Ovary (tissue), 9 donors: ENCODE results near the gene CMIP. TPM values are rescaled to one million over a fixed set of nuclear protein-coding genes. Genes with fewer than 3 reads are reported as not detected.

Experiments used
- DNase-seq, 5 donors: peaks; one replicate each; pipeline ENCODE4 v3.0.0-alpha.2; 2019 to 2020
- H3K27ac ChIP-seq, 2 donors: fragments of 200-600 bp; one replicate each; pipeline versions ENCODE4 v1.5.1 to v1.8.0; 2019 to 2022
- H3K27me3 ChIP-seq: fragments of 200-600 bp; one replicate; pipeline ENCODE4 v1.8.0; 2022
- H3K36me3 ChIP-seq: fragments of 200-600 bp; sonication (generic); one replicate; pipeline ENCODE4 v1.5.1; 2019
- H3K4me1 ChIP-seq: one replicate; pipeline ENCODE4 v1.8.1; 2013; ENCODE audit warnings: mild to moderate bottlenecking, moderate library complexity; ENCODE audit not compliant: insufficient read depth
- H3K4me3 ChIP-seq: fragments of 200-600 bp; sonication (generic); one replicate; pipeline ENCODE4 v1.5.1; 2017
- H3K9me3 ChIP-seq, 2 donors: fragments of 200-600 bp in 1 of 2; sonication (generic) in 1 of 2; one replicate each; pipeline versions ENCODE4 v1.5.1 to v1.8.1; 2013 to 2019; ENCODE audit warnings: mild to moderate bottlenecking in 1 of 2, moderate library complexity in 1 of 2
- EP300 ChIP-seq: sonication (generic); formaldehyde crosslinking; IDR thresholded peaks from one replicate; pipeline ENCODE4 v1.6.1; 2017; ENCODE audit warnings: antibody characterized with exemption
- POLR2A ChIP-seq: fragments of 450-650 bp; IDR thresholded peaks from one replicate; pipeline ENCODE4 v1.6.1; 2017; ENCODE audit warnings: antibody characterized with exemption, mild to moderate bottlenecking, moderate library complexity
- WGBS, 3 donors: extraction: QIAGEN DNeasy Blood & Tissue Kit in 1 of 3; methylation state at CpG; one replicate each; pipeline versions ENCODE4 v1.1.5 to v1.1.7; 2013 to 2017; 5-methylcytosine and 5-hydroxymethylcytosine counted together
- intact Hi-C, 4 donors: fragments of 100-400 bp; cut with DNase I; formaldehyde crosslinking; loops; one replicate each; pipeline versions ENCODE4 v1.11.0 to v1.15.1; 2022 to 2023
- polyA plus RNA-seq, 2 donors: library from polyadenylated mRNA; stranded (reverse); fragments of 200-250 nt in 1 of 2; fragments of 350-450 nt in 1 of 2; fragmentation: Illumina TruSeq in 1 of 2; extraction: RNeasy Lipid Tissue Mini Kit (QIAGEN cat#74804) in 1 of 2; gene quantifications; one replicate each; pipeline ENCODE4 v1.2.3, GENCODE V29; 2013 to 2014
- total RNA-seq, 7 donors: library from RNA; depleted of rRNA in 2 of 7; stranded (reverse); fragments of >200 nt in 2 of 7; fragmentation: NEBNext Ultra II Directional in 3 of 7; extraction: Animal tissue kit (Norgen Biotek cat#: 25700) in 3 of 7; gene quantifications; one replicate each; pipeline versions ENCODE4 v1.1.0 to v1.2.4, GENCODE V29; 2016 to 2023
- TF ChIP-seq, protein P1 (sequence below), 3 donors: fragments of 450-650 bp in 2 of 3; fragments of 200-600 bp in 1 of 3; IDR thresholded peaks; one replicate each; pipeline versions ENCODE4 v1.5.1 to v1.8.0; 2016 to 2022; ENCODE audit warnings: antibody characterized with exemption in 3 of 3, mild to moderate bottlenecking in 1 of 3
- donor health status: DM: no; HTN: no; CAD: no; lungs with moderate emphysema.
- donor health status: DM: no; HTN: no; CAD: no.
- donor health status: Bipolar disorder and iron deficiency.
- donor health status: DM: yes; HTN: yes; CAD: no.
- donor health status: DM: no; HTN: no; CAD: no.
- donor health status: DM: yes; HTN: yes; CAD: no.

CMIP gene
- total and polyA plus RNA-seq, 9 donors, result 19.4 to 68.2 (median 38.7) TPM

DNA sequence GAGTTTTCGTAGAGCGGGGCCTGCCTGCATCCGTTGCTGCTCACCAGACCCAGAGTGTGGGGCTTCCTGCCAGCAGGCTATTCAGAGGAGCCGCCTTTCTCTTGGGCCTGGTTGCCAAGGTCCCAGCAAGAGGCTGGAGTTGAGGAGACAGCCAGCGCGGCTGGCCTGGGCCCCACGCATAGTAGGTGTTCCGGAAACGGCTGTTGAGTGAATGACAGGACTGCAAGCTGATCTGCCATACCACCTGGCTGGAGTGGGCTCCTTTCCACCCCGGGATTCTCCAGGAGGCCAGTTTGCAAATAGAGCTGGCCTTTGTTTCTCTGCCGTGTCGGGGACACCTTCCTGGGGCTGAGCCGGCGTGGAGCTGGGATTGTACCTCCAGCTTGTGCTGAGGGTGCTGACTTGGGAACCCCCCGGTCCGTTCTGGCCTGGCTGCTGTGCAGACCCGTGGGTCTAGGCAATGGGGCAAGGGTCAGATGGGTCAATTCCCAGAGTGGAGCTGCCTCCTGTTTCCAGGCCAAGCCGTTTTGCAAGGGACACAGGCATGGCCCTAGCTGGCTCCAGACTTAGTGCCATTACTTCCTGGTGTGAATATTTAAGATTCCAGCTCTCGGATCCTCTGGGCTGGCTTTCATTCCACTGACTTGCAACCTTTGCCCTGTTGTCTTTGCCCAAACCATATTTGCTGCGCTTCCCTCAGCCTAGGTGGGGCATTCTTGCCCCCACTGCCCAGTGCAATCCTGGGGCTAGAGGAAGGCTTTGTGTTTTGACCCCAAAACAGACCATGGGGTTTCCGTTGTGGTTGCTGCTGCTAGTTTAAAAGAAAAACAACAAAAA, 68.8 kb downstream of the CMIP start:
- Histone ChIP-seq H3K9me3 (no peaks in the 10 kb centered on the region), H3K27me3 (no peaks in the 10 kb centered on the region), H3K4me3 (no peak overlapping the region), H3K4me1 (peaks cover 15% of the 10 kb centered on the region), H3K27ac (no peak overlapping the region), H3K36me3 (no peaks in the 10 kb centered on the region)
- no peak for TF ChIP-seq POLR2A
- TF ChIP-seq, protein P1, sequence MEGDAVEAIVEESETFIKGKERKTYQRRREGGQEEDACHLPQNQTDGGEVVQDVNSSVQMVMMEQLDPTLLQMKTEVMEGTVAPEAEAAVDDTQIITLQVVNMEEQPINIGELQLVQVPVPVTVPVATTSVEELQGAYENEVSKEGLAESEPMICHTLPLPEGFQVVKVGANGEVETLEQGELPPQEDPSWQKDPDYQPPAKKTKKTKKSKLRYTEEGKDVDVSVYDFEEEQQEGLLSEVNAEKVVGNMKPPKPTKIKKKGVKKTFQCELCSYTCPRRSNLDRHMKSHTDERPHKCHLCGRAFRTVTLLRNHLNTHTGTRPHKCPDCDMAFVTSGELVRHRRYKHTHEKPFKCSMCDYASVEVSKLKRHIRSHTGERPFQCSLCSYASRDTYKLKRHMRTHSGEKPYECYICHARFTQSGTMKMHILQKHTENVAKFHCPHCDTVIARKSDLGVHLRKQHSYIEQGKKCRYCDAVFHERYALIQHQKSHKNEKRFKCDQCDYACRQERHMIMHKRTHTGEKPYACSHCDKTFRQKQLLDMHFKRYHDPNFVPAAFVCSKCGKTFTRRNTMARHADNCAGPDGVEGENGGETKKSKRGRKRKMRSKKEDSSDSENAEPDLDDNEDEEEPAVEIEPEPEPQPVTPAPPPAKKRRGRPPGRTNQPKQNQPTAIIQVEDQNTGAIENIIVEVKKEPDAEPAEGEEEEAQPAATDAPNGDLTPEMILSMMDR (IDR thresholded peaks at IDR 0.05), result no peak
- TF ChIP-seq EP300, result no peak
- WGBS, 3 donors, result 36 to 56% (median 48%) methylated on average over 18 to 21 of the region's 21 CpGs
- intact Hi-C loops, result no loop called here
- peak; percentile 60 to 75 (median 69) for DNase-seq

DNA sequence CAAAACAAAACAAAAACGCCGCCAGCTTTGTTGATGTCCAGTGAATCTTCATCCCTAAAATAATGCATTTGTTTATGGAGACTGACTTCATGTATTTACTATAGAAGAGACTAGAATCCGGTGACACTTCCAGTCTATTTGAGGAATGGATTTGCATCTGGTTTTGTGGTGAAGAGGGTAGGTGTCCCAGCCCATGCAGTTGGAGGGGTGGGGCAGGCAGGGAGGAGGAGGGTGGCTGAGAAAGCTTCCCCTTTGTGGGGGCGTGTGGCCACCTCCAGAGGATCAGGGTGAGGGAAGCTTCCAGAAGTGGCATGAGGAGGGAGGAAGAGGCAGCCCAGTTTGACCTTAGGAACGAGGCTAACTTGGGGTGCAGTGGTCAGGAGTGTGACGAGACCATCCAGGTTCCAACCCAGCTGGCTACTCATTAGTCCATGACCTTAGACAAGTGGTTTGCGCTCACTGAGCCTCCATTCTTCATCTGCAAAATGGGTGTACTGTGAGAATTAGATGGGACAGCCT, 69.5 kb downstream of the CMIP start:
- Histone ChIP-seq H3K27me3 (no peaks in the 10 kb centered on the region), H3K36me3 (no peaks in the 10 kb centered on the region), H3K27ac (no peak overlapping the region), H3K4me1 (peaks cover 16% of the 10 kb centered on the region), H3K9me3 (no peaks in the 10 kb centered on the region), H3K4me3 (no peak overlapping the region)
- no peak for DNase-seq
- 62 to 79% (median 66%) methylated on average over 7 of the region's 7 CpGs for whole genome bisulfite sequencing, 3 donors
- intact Hi-C loops, result no loop called here
- TF ChIP-seq, protein P1 (IDR thresholded peaks at IDR 0.05), result no peak
- TF ChIP-seq EP300 (no peak), POLR2A (no peak)

DNA sequence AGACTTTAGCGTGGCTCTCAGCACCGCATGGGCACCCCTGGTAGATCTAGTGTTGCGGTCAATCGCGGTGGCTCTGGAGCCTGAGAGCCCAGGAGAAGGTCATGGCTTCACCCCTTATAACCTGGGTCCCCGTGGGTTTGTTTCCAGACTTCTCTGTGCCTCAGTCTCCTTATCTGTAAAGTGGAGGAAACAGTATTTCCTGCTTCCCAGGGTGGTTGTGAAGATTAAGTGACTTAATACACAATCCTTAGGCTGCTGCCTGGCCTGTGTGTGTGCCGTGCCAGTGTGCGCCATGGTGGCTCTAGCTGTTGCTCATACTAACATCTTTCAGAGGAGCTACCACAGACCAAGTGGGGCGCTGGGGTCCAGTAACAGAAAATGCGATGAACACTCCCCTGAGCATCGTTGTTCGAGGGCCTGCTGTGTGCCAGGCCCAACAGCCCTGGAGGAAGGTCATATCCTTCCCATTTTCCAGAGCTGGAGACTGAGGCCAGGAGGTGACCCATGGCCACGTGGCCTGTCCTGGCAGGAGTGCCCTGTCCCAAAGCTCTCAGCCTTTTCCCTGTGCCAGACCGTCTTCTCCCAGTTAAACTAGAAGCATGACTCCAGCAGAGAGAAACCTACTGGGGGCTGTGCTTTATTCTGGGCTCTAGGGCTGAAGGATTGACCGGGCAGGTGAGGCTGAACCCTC, 70.1 kb downstream of the CMIP start:
- TF ChIP-seq POLR2A (no peak), EP300 (no peak)
- TF ChIP-seq, protein P1 (IDR thresholded peaks at IDR 0.05), result no peak
- no peak overlapping the region for H3K27ac ChIP-seq
- H3K27me3 ChIP-seq, result no peaks in the 10 kb centered on the region
- intact Hi-C loops, result no loop called here
- no peaks in the 10 kb centered on the region for H3K36me3 ChIP-seq
- no peak for DNase-seq
- H3K9me3 ChIP-seq, result no peaks in the 10 kb centered on the region
- WGBS, 3 donors, result 90 to 97% (median 95%) methylated on average over 15 of the region's 15 CpGs
- no peak overlapping the region for H3K4me3 ChIP-seq
- H3K4me1 ChIP-seq, result peaks cover 16% of the 10 kb centered on the region

DNA sequence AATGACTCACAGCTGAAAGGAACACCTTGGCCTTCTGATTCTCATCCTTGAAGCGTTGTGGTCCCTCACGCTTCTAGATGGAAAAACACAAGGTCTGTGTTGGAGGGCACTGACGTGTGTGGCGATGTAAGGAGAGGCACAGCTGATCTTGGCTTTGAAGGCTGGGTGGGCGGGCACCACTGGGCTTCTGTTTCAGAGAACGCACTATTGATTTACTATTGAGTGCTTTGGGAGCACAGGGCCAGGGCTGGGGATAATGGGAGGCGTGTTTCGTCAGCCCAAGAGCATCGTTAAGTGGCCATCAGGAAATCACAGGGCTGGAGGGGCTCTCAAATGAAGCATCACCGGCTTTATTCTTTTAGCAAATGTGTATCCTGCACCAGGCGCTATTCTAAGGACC, 70.7 kb downstream of the CMIP start:
- TF ChIP-seq POLR2A (no peak), EP300 (no peak)
- TF ChIP-seq, protein P1 (IDR thresholded peaks at IDR 0.05), result no peak
- Histone ChIP-seq H3K4me1 (peaks cover 16% of the 10 kb centered on the region), H3K9me3 (no peaks in the 10 kb centered on the region), H3K4me3 (no peak overlapping the region), H3K36me3 (no peaks in the 10 kb centered on the region), H3K27me3 (no peaks in the 10 kb centered on the region), H3K27ac (no peak overlapping the region)
- WGBS, 3 donors, result 95 to 98% (median 96%) methylated on average over 11 of the region's 11 CpGs
- DNase-seq, result no peak
- intact Hi-C loops, result no loop called here
